Subcutaneous abdominal adipose tissue (tissue), 5 donors: ENCODE results near the gene EXOC3L2.
"Not testable (repeated sequence)": the region's sequence is repeated elsewhere in the genome, so short reads cannot be mapped to it uniquely, and the experiment has no call there.

Experiments
- H3K27ac ChIP-seq: one replicate; pipeline ENCODE4 v1.7.0; 2013; ENCODE audit warnings: low read depth, mild to moderate bottlenecking, inconsistent platforms, low read length, moderate library complexity
- H3K27me3 ChIP-seq, 5 donors: one replicate each; pipeline ENCODE4 v1.7.0; 2013; ENCODE audit warnings: low read length in 5 of 5, inconsistent platforms in 1 of 5; ENCODE audit not compliant: control insufficient read depth in 5 of 5, insufficient read depth in 4 of 5
- H3K36me3 ChIP-seq, 5 donors: one replicate each; pipeline ENCODE4 v1.7.0; 2013; ENCODE audit warnings: low read length in 5 of 5; ENCODE audit not compliant: control insufficient read depth in 5 of 5, insufficient read depth in 5 of 5
- H3K4me1 ChIP-seq, 5 donors: one replicate each; pipeline ENCODE4 v1.7.0; 2013; ENCODE audit warnings: low read length in 5 of 5, mild to moderate bottlenecking in 3 of 5, moderate library complexity in 1 of 5; ENCODE audit not compliant: control insufficient read depth in 5 of 5, insufficient read depth in 5 of 5
- H3K4me3 ChIP-seq, 5 donors: one replicate each; pipeline ENCODE4 v1.7.0; 2013; ENCODE audit warnings: low read length in 5 of 5, low read depth in 1 of 5
- H3K9ac ChIP-seq, 5 donors: one replicate each; pipeline ENCODE4 v1.7.0; 2013; ENCODE audit warnings: low read length in 5 of 5, mild to moderate bottlenecking in 4 of 5, moderate library complexity in 3 of 5
- H3K9me3 ChIP-seq, 5 donors: one replicate each; pipeline ENCODE4 v1.7.0; 2013; ENCODE audit warnings: low read length in 5 of 5; ENCODE audit not compliant: control insufficient read depth in 5 of 5
- donor health status: healthy.
- donor health status: healthy.
- donor health status: healthy.
- donor health status: healthy.
- donor health status: healthy.

EXOC3L2 gene

GRCh38 chr19:45229056-45229455 lies 16.2 kb downstream of the EXOC3L2 start:
- not testable (repeated sequence) for H3K9me3 ChIP-seq, H3K4me3 ChIP-seq, H3K4me1 ChIP-seq, H3K9ac ChIP-seq, H3K27ac ChIP-seq
- peaks cover 0 to 21% (median 10%) of the 10 kb centered on the region in 5 donors for H3K27me3 ChIP-seq
- peaks cover 0 to 11% (median 7%) of the 10 kb centered on the region in 5 donors for H3K36me3 ChIP-seq

- Histone ChIP-seq H3K4me3 (no peak overlapping the region), H3K27ac (no peak overlapping the region), H3K4me1 (no peaks in the 10 kb centered on the region), H3K36me3 (peaks cover 0 to 7% (median 4%) of the 10 kb centered on the region in 5 donors), H3K27me3 (peaks cover 0 to 17% (median 9%) of the 10 kb centered on the region in 5 donors), H3K9ac (no peak overlapping the region), H3K9me3 (no peaks in the 10 kb centered on the region)
Measured at GRCh38 chr19:45224645-45225044, 20.6 kb downstream of the EXOC3L2 start.

GRCh38 chr19:45223879-45224278 lies 21.3 kb downstream of the EXOC3L2 start:
- H3K4me3 ChIP-seq, result no peak overlapping the region
- H3K9ac ChIP-seq, result no peak overlapping the region
- peaks cover 0 to 7% (median 4%) of the 10 kb centered on the region in 5 donors for H3K36me3 ChIP-seq
- no peak overlapping the region for H3K27ac ChIP-seq
- no peaks in the 10 kb centered on the region for H3K4me1 ChIP-seq
- no peaks in the 10 kb centered on the region for H3K9me3 ChIP-seq
- H3K27me3 ChIP-seq, result peaks cover 0 to 17% (median 9%) of the 10 kb centered on the region in 5 donors

GRCh38 chr19:45222724-45223123 lies 22.5 kb downstream of the EXOC3L2 start:
- Histone ChIP-seq H3K4me3 (no peak overlapping the region), H3K27me3 (peaks cover 0 to 19% (median 11%) of the 10 kb centered on the region in 5 donors), H3K9me3 (no peaks in the 10 kb centered on the region), H3K36me3 (peaks cover 0 to 5% (median 3%) of the 10 kb centered on the region in 5 donors), H3K4me1 (no peaks in the 10 kb centered on the region), H3K9ac (no peak overlapping the region), H3K27ac (no peak overlapping the region)

- Histone ChIP-seq H3K27ac (no peak overlapping the region), H3K9ac (no peak overlapping the region), H3K9me3 (no peaks in the 10 kb centered on the region), H3K27me3 (peaks cover 11 to 35% (median 24%) of the 10 kb centered on the region in 5 donors), H3K4me3 (no peak overlapping the region), H3K36me3 (no peaks in the 10 kb centered on the region), H3K4me1 (peaks cover 0 to 10% (median 4%) of the 10 kb centered on the region in 5 donors)
Measured at GRCh38 chr19:45218911-45219743, 26.1 kb downstream of the EXOC3L2 start.

- Histone ChIP-seq H3K27me3 (peaks cover 11 to 35% (median 24%) of the 10 kb centered on the region in 5 donors), H3K9me3 (no peaks in the 10 kb centered on the region), H3K4me3 (no peak overlapping the region), H3K36me3 (no peaks in the 10 kb centered on the region), H3K27ac (no peak overlapping the region), H3K4me1 (peaks cover 0 to 10% (median 4%) of the 10 kb centered on the region in 5 donors), H3K9ac (no peak overlapping the region)
Measured at GRCh38 chr19:45218426-45218825, 26.8 kb downstream of the EXOC3L2 start.

GRCh38 chr19:45217957-45218334 lies 27.3 kb downstream of the EXOC3L2 start:
- peaks cover 0 to 13% (median 5%) of the 10 kb centered on the region in 5 donors for H3K4me1 ChIP-seq
- H3K4me3 ChIP-seq, result no peak overlapping the region
- no peak overlapping the region for H3K9ac ChIP-seq
- H3K9me3 ChIP-seq, result no peaks in the 10 kb centered on the region
- no peak overlapping the region for H3K27ac ChIP-seq
- no peaks in the 10 kb centered on the region for H3K36me3 ChIP-seq
- peaks cover 11 to 35% (median 24%) of the 10 kb centered on the region in 5 donors for H3K27me3 ChIP-seq

- no peak overlapping the region for H3K9ac ChIP-seq
- H3K27ac ChIP-seq, result no peak overlapping the region
- H3K4me3 ChIP-seq, result no peak overlapping the region
- H3K27me3 ChIP-seq, result peaks cover 11 to 35% (median 24%) of the 10 kb centered on the region in 5 donors
- no peaks in the 10 kb centered on the region for H3K36me3 ChIP-seq
- peaks cover 0 to 18% (median 8%) of the 10 kb centered on the region in 5 donors for H3K4me1 ChIP-seq
- no peaks in the 10 kb centered on the region for H3K9me3 ChIP-seq
Measured at GRCh38 chr19:45217193-45217956, 27.8 kb downstream of the EXOC3L2 start.

GRCh38 chr19:45216667-45217066 lies 28.5 kb downstream of the EXOC3L2 start:
- Histone ChIP-seq H3K36me3 (no peaks in the 10 kb centered on the region), H3K9me3 (no peaks in the 10 kb centered on the region), H3K4me1 (peaks cover 0 to 25% (median 8%) of the 10 kb centered on the region in 5 donors), H3K27ac (no peak overlapping the region), H3K27me3 (peaks cover 11 to 36% (median 24%) of the 10 kb centered on the region in 5 donors), H3K9ac (no peak overlapping the region), H3K4me3 (no peak overlapping the region)
